NCI-H1092 (cell line): Measurements from ENCODE around the gene STK25.
"Not testable (repeated sequence)": the region's sequence is repeated elsewhere in the genome, so short reads cannot be mapped to it uniquely, and the experiment has no call there.

ENCODE experiments used
- DNase-seq: peaks from one replicate; lab custom pipeline; 2025; lab: John Stamatoyannopoulos, UW

The STK25 gene

DNA sequence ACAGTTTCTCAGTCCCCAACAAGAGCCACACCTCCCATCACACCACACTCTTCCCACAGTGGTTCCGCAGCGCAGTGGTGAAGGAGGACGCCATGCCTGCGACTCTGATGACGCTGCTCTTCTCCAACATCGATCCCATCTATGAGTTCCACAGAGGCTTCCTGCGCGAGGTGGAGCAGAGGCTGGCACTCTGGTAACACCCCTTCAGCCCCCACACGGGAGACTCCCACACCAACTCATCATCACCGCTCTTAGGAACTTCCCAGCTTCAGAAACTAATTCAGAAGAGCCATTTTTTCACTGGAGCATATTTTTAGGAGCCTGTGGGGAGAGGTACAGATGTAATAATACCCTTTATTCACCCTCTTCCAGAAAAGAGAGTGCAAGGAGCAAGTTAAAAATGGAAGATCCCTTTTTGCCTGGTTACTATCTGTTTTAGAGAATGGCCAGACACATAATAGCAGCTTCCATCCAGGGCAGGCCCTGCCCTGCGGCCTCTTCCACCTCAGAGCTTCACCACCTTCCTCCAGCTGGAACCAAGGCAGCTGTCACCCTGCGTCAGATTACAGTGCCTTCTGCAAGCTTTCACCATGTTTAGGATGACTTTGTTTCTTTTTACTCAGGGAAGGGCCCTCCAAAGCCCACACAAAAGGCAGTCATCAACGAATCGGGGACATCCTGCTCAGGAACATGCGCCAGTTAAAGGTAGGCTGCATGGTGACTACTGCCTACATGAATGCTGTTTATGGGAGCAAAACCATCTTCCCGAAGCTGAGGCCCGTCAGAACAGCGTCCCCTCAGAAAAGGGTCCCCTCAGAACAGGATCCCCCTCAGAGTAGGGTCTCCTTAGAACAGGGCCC is 44.9 kb downstream of the STK25 start:
- DNase-seq = no peak

DNA sequence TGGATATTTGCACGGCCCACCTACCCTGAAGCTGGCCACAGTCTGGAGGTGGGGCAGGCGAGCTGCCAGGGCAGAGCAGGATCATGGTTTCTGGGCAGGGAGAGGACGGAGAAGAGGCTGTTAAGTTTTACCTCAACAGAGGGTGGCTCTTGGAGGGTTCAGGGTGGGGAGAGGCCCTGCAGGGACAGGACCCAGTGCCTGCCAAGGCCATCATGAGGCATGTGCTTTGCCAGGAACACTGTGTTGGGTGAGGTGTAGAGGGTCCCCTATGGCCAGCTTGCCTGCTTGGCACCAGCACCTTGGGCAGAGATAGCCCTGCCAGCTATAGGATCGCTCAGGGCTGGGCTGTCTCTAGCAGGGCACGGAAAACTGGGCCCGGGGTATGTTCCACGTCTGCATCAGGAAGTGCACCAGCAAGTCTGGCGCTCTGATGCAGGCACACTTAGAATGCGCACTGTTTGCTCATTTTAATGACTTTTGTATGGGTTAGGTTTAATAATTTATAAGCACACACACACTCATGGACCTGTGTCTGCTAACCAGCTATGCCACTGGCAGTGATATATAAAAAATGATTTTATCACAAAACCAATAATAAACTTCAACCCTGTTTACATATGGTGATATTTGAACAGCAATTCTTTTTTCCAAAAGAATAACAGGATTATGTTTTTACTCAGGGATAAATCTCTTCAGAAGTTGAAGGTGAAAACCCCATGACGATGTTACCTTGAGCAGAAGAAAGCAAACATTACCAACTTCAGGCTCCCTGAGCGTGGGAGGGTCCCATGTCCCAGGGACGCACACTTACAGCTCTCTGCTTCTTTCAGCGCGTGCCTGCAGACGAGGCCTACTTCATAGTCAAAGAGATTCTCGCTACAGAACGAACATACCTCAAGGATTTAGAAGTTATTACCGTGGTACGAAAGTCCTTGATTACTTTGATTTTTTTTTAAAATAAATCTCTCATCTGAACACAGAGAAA is 46.4 kb downstream of the STK25 start:
- DNase-seq = no peak

DNA sequence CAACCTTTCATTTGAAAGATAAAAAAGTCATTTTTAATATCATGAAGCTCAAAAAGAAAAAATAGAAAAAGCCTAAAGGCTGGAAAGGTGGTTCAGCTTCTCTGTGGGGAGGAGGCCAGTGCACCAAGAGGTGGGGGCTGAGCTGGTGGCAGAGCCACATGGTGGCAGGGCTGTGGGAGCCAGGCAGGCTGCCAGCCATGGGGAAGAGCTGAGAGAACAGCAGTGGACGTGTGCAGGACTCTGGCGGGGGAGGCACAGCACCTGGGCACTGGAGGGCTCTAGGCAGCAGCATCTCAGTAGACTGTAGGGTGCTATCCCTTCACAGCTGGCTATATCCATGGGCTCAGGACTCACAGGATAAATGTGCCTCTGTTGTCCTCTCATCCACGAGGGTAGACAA is 47.8 kb downstream of the STK25 start:
- DNase-seq = no peak

DNA sequence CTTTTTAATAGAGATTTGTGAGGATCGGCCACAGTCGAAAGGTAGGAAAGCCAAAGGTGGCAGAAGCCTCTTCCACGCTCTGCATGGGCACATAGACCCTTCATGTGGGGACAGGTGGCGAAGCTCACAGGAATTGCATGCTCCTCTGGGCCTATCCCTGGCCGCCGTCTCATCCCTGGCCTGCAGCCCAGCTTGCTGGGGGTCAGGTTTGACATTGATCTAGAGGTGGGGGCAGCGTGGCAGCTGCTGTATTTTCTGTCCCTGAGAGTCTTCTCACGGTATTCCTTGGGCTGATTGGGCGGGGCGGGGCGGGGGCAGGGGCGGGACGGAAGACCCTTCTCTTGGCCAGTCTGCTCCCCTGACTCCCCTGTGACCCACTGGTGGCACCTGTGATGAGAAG is 48.9 kb downstream of the STK25 start:
- DNase-seq = no peak

DNA sequence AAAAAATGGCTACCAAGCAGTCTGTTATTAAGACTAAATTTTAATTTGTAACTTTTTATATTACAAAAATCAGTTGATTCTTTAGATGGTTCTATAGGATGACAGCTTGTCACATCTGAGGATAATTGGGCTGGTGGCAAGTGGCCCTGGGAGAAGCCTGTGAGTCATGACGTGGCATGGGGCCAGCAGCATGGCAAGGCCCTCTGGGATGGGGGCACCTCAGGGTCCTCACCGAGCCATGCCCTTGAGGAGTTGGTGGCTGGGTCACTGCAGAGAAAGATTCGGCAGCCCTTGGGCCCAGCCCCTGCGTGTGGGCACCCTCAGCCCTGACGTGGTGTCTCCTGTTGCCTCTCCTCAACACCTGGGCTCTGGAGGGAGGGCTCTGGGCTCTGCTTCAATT is 49.7 kb downstream of the STK25 start:
- no peak for DNase-seq

DNA sequence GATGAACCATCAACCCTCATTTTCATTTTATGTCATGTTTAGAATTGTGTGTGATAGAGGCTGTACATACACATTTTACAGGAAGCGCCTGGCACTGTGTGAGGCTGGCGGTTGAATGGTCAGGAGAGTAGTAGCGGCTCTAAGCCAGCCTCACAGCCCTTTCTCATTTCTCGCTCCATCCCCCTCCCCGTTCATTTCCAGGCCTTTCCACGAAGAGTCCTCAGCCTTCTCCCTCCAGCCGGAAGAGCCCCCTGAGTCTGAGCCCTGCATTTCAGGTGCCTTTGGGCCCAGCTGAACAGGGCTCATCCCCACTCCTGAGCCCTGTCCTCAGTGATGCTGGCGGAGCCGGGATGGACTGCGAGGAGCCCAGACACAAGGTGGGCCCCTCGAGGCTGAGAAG is 51.8 kb downstream of the STK25 start:
- DNase-seq = no peak

DNA sequence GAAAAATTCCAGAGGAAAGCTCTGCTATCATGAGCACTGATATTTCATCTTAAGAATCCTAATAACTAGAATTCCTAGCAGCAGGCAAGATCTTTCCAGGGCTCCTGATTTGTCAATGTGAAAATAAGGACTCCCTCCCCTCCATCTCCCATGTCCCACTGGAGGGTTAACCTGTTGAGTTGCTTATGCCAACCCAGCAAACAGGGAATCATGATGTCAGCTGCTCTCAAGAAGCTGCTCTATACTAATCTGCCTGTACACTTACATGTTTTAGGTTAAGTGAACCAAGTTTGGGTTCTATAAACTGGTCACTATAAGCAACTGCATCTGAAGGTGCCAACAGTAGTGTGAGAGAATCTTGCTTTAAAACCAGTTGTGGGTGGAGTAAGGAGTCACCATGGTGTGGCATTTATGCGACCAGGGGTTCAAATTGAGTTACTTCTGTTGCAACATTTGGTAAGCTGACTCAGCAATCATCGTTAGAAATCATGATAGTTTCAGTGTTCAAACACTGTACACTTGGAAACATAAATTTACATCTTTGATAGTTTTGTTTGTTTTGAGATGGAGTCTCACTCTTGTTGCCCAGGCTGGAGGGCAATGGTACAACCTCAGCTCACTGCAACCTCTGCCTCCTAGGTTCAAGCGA is 53.4 kb downstream of the STK25 start:
- DNase-seq = no peak

DNA sequence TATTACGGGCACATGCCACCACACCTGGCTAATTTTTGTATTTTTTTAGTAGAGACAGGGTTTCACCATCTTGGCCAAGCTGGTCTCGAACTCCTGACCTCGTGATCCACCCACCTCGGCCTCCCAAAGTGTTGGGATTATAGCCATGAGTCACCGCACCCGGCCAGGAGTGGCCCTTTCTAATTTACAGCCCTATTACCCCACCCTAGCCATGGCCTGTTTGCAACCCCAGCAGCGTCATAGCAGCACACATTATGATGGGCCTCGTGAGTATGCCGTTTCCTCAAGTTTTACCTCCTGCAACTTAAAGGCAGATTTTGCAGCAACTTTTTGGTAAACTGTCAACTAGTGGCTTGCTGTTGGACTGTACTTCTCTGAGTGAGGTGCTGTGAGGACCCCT is 54.5 kb downstream of the STK25 start:
- DNase-seq = not testable (repeated sequence)

DNA sequence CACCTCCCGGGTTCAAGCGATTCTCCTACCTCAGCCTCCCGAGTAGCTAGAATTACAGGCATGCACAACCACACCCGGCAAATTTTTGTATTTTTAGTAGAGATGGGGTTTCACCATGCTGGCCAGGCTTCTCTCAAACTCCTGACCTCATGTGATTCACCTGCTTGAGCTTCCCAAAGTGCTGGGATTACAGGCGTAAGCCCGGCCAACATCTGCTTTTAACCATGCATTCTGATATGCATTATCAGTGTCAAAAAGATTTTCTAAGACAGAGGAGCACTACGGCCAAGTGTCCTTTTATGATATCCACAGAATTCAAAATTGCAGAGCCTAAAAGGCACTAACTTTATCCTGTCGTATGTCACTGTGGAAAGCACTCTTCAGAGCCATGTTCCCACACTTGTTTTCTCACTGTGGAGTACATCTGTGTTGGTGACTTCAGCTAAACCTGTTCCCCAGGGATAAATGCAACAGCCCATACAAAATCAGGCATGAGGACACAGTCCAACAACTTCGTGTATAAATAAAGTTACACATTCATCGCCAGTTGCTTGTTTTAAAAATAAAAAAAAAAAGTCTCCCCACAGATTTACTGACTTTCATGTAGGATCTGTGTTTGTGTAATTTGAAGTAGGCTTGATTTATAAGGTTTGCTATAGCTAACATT is 56.4 kb downstream of the STK25 start:
- DNase-seq = no peak

DNA sequence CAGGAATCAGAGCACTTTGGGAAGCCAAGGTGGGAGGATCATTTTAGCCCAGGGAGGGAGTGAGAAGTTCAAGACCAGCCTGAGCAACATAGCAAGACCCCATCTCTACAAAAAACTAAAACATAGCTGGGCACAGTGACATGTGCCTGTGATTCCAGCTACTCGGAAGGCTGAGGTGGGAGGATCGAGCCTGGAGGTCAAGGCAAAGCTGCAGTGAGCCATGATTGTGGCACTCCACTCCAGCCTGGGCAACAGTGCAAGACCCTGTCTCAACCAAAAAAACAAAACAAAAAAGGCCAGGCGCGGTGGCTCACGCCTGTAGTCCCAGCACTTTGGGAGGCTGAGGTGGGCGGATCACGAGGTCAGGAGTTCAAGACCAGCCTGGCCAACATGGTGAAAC is 58.3 kb downstream of the STK25 start:
- not testable (repeated sequence) for DNase-seq

DNA sequence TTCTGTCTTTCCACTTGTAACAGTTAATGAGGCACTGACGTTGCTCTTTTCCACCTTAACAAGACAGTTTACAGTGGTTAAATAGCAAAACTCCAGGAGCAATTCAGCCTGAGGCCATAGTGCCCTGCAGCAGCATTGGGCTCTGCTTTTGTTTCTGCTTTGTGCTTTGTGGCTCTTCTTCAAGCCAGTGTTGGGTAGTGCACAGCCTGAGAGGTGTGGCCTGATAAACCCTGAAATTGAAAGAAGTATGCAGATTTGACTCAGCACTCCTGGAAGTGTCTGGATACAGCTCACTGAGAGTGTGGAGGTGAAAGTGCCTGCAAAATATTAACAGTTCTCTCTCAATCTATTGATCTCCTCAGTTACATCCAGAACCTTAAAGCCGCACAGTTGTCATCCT is 63.0 kb downstream of the STK25 start:
- no peak for DNase-seq

DNA sequence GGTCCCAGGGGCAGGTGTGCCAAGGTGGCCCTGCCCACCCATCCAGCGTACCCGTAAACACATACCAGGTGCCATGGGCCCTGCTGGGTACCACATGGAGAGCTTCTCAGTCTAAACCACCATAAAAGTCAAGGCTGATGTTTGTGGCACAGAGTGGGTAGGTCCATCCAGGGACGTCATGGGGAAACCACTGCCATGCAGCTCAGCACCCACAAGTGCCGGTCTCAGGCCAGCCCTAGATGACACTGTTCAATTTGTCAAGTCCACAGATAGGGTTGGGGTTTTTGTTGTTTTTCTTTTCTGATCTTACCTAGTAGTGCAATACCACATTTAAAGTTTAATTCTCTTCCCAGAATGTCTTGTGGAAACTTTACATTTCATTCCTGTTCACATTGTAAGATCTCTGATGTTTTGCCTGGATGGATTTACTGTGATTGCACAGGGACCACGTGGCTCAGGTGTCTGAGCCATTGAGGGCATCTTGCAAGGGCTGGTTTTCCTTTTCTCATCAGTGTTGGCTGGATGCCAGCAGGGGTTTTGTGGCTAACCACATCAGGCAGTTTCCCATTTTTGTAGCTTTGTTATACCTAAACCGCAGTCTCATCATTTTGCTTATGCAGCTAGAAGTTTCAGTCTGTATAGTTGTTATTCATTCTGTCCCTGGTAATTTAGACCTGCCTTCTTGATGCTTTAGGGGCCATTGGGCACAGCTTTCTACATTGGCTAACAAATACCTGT is 64.7 kb downstream of the STK25 start:
- DNase-seq = no peak
